Calu3 (cell line): ENCODE data around the gene ZNF774. TPM values are rescaled to one million over a fixed set of nuclear protein-coding genes. Genes with fewer than 3 reads are reported as not detected.
A peak's percentile ranks its signal among the peaks of the same experiment; 100 is the strongest.

Source experiments
- BruUV-seq: library from RNA; stranded (reverse); fragments of 400-500 nt; replicated peaks from 2 replicates; lab custom pipeline; 2021; lab: Mats Ljungman, UMichigan
- CTCF ChIA-PET: fragments of 300-600 bp; sonication (Branson Sonifier 250); formaldehyde crosslinking; loops from one replicate; lab custom pipeline; 2022; ENCODE audit warnings: antibody characterized with exemption; lab: Charles Lee
- DNase-seq: peaks from one replicate; pipeline ENCODE4 v3.0.0; 2022
- H3K27ac Mint-ChIP-seq: one replicate; pipeline ENCODE4 v1.8.0; 2022; ENCODE audit warnings: mixed read lengths; ENCODE audit not compliant: unreplicated experiment
- H3K27me3 Mint-ChIP-seq: one replicate; pipeline ENCODE4 v1.8.0; 2022; ENCODE audit warnings: mixed read lengths; ENCODE audit not compliant: unreplicated experiment
- H3K36me3 Mint-ChIP-seq: one replicate; pipeline ENCODE4 v1.8.0; 2022; ENCODE audit warnings: mild to moderate bottlenecking, moderate library complexity, mixed read lengths; ENCODE audit not compliant: insufficient read depth, unreplicated experiment
- H3K4me1 Mint-ChIP-seq: one replicate; pipeline ENCODE4 v1.8.0; 2022; ENCODE audit warnings: mild to moderate bottlenecking, low read depth, mixed read lengths; ENCODE audit not compliant: unreplicated experiment
- H3K4me3 Mint-ChIP-seq: one replicate; pipeline ENCODE4 v1.8.0; 2022; ENCODE audit warnings: mild to moderate bottlenecking, low read depth, moderate library complexity, mixed read lengths; ENCODE audit not compliant: unreplicated experiment
- H3K9me3 Mint-ChIP-seq: one replicate; pipeline ENCODE4 v1.8.0; 2022; ENCODE audit warnings: low read depth, mixed read lengths; ENCODE audit not compliant: unreplicated experiment
- intact Hi-C: fragments of 100-400 bp; cut with micrococcal nuclease; formaldehyde crosslinking; loops from one replicate; pipeline ENCODE4 v1.10.0; 2022; ENCODE audit not compliant: unreplicated experiment
- total RNA-seq: library from RNA; stranded (reverse); gene quantifications from 2 replicates; pipeline ENCODE4 v1.2.3, GENCODE V29; 2022
- TF ChIP-seq, protein P1 (sequence below): fragments of 200-600 bp; IDR thresholded peaks from one replicate; pipeline ENCODE4 v1.8.0; 2022; ENCODE audit warnings: antibody characterized with exemption; ENCODE audit not compliant: unreplicated experiment

Gene ZNF774
- total RNA-seq, 1 experiment from 2014 or later: 6.2 TPM

DNA sequence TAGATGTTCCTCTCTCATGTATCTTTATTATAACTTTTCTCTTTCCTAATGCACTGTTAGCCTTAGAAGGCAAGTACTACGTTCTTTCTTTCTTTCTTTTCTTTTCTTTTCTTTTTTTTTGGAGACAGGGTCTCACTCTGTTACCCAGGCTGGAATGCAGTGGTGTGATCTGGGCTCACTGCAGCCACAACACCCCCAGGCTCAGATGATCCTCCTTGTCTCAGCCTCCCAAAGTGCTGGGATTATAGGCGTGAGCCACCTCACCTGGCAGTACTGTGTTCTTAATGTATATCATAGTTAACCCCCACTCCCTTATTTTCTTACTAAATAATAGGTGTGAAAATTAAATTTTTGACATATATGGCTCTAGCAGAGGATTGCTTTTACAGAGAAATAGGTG is 59.1 kb downstream of the ZNF774 start:
- TF ChIP-seq, protein P1, sequence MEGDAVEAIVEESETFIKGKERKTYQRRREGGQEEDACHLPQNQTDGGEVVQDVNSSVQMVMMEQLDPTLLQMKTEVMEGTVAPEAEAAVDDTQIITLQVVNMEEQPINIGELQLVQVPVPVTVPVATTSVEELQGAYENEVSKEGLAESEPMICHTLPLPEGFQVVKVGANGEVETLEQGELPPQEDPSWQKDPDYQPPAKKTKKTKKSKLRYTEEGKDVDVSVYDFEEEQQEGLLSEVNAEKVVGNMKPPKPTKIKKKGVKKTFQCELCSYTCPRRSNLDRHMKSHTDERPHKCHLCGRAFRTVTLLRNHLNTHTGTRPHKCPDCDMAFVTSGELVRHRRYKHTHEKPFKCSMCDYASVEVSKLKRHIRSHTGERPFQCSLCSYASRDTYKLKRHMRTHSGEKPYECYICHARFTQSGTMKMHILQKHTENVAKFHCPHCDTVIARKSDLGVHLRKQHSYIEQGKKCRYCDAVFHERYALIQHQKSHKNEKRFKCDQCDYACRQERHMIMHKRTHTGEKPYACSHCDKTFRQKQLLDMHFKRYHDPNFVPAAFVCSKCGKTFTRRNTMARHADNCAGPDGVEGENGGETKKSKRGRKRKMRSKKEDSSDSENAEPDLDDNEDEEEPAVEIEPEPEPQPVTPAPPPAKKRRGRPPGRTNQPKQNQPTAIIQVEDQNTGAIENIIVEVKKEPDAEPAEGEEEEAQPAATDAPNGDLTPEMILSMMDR: no peak
- peaks cover 77% of the 10 kb centered on the region for H3K4me1 Mint-ChIP-seq
- CTCF ChIA-PET: no interaction called here
- peak overlapping the region; percentile 4 for H3K27ac Mint-ChIP-seq
- intact Hi-C loops: loop anchor here (5.0 kb wide), 1 partner anchor 74 kb away; no protein-coding TSS in a partner anchor
- no TSS peak for BruUV-seq
- no peak overlapping the region for H3K4me3 Mint-ChIP-seq
- H3K36me3 Mint-ChIP-seq: peaks cover 24% of the 10 kb centered on the region
- DNase-seq: no peak
- H3K9me3 Mint-ChIP-seq: peaks cover 2% of the 10 kb centered on the region
- no peaks in the 10 kb centered on the region for H3K27me3 Mint-ChIP-seq

Other genes starting within 250 kb of the ZNF774 start
- gene IDH2, start 249.8 kb upstream of the ZNF774 start, total RNA-seq: 96.1 and 108 TPM in 2 replicates
- 67.3 and 73.0 TPM in 2 replicates for gene SEMA4B, start 151.0 kb upstream of the ZNF774 start, total RNA-seq
- gene CIB1, start 118.3 kb upstream of the ZNF774 start, total RNA-seq: 82.8 and 86.7 TPM in 2 replicates
- gene GDPGP1, start 118.1 kb upstream of the ZNF774 start, total RNA-seq: 17.5 and 20.3 TPM in 2 replicates
- gene TTLL13, start 102.7 kb upstream of the ZNF774 start, total RNA-seq: 0.29 and 0.71 TPM in 2 replicates
- gene NGRN, start 86.6 kb upstream of the ZNF774 start, total RNA-seq: 110 and 114 TPM in 2 replicates
- gene IQGAP1, start 36.0 kb downstream of the ZNF774 start, total RNA-seq: 193 and 206 TPM in 2 replicates
- gene CRTC3, start 177.6 kb downstream of the ZNF774 start, total RNA-seq: 17.5 and 22.9 TPM in 2 replicates